SH-SY5Y (cell line): ENCODE results near the gene DYRK1A.

ENCODE experiments used
- GATA2 ChIP-seq: IDR thresholded peaks from 2 replicates; pipeline ENCODE4 v1.6.1; 2011; ENCODE audit warnings: mild to moderate bottlenecking, low read depth, low read length
- GATA3 ChIP-seq: IDR thresholded peaks from 2 replicates; pipeline ENCODE4 v1.6.1; 2011; ENCODE audit warnings: low read depth, mild to moderate bottlenecking, low read length, moderate library complexity

GRCh38 chr21:37462087-37462861, 95.7 kb downstream of the DYRK1A start:
- no peak for TF ChIP-seq GATA3
- no peak for TF ChIP-seq GATA2
